K562 (cell line): ENCODE results near the gene C6orf89. TPM values are rescaled to one million over a fixed set of nuclear protein-coding genes. Genes with fewer than 3 reads are reported as not detected.

ENCODE experiments used
- ATAC-seq: fragments of 200-7000 bp; cut with Tn5 transposase; 3 replicates; pipeline ENCODE4 v1.9.1; 2020; ENCODE audit warnings: moderate library complexity
- BruUV-seq: library from RNA; stranded (reverse); fragments of 400-500 nt; replicated peaks from 2 replicates; lab custom pipeline; 2021; lab: Mats Ljungman, UMichigan
- CTCF ChIA-PET: fragments of 300-600 bp; formaldehyde crosslinking; extraction: SDS; loops from one replicate; lab custom pipeline; 2021; ENCODE audit warnings: low intra/inter-chr PET ratio; lab: Yijun Ruan, JAX
- POLR2A ChIA-PET: fragments of 300-600, 350-650 bp; sonication (Branson Sonifier 250); formaldehyde crosslinking; extraction: SDS; loops from one replicate; lab custom pipeline; 2021; ENCODE audit warnings: antibody characterized with exemption, inconsistent platforms; lab: Yijun Ruan, JAX
- DNase-seq, 4 experiments: peaks; one replicate each; pipeline versions ENCODE4 v3.0.0 to v3.0.0-alpha.2; 2011 to 2018; ENCODE audit warnings: low spot score in 3 of 4, mixed read lengths in 3 of 4; ENCODE audit errors: extremely low read depth in 1 of 4
- FAIRE-seq: peaks from 2 replicates; lab custom pipeline; 2011; peaks lifted over from hg19 to GRCh38; lab: Jason Lieb, UNC
- H2AFZ ChIP-seq: 2 replicates; pipeline ENCODE4 v1.6.0; 2011; ENCODE audit warnings: low read depth, low read length, control low read depth, inconsistent platforms
- H3K27ac ChIP-seq: fragments of 200-600 bp; 3 replicates; pipeline ENCODE4 v1.8.0; 2011; ENCODE audit warnings: low read depth, mild to moderate bottlenecking, control low read depth, inconsistent platforms, low read length, moderate library complexity, mixed read lengths; ENCODE audit errors: extremely low read depth
- H3K27me3 ChIP-seq, 2 experiments: fragments of 300-600 bp in 1 of 2; 2 replicates in 1 of 2; 3 replicates in 1 of 2; pipeline versions ENCODE4 v1.6.0 to v1.8.0; 2011; ENCODE audit warnings: inconsistent platforms in 2 of 2, low read length in 2 of 2, mild to moderate bottlenecking in 1 of 2, mixed read lengths in 1 of 2, moderate library complexity in 1 of 2; ENCODE audit not compliant: control insufficient read depth in 2 of 2, insufficient read depth in 2 of 2
- H3K36me3 ChIP-seq: fragments of 300-600 bp; 3 replicates; pipeline ENCODE4 v1.8.0; 2011; ENCODE audit warnings: mild to moderate bottlenecking, low read length, inconsistent platforms; ENCODE audit not compliant: control insufficient read depth, insufficient read depth
- H3K4me1 ChIP-seq, 2 experiments: fragments of 200-600 bp in 1 of 2; replicated peaks in 1 of 2; 2 replicates in 1 of 2; 3 replicates in 1 of 2; pipeline versions ENCODE4 v1.5.1 to v1.8.0; 2011; ENCODE audit warnings: inconsistent platforms in 2 of 2, low read length in 2 of 2, mild to moderate bottlenecking in 1 of 2, mixed read lengths in 1 of 2, moderate library complexity in 1 of 2; ENCODE audit not compliant: control insufficient read depth in 2 of 2, insufficient read depth in 2 of 2
- H3K4me2 ChIP-seq: 2 replicates; pipeline ENCODE4 v1.6.1; 2011; ENCODE audit warnings: low read length, control low read depth, inconsistent platforms, mixed read lengths; ENCODE audit not compliant: insufficient read depth
- H3K4me3 ChIP-seq: fragments of 200-600 bp; sonication (generic), shearing (Covaris generic); 2 replicates; pipeline ENCODE4 v1.5.1; 2016; ENCODE audit warnings: control low read depth, inconsistent platforms
- H3K79me2 ChIP-seq: fragments of 200-600 bp; 3 replicates; pipeline ENCODE4 v1.8.0; 2011; ENCODE audit warnings: low read length, inconsistent platforms; ENCODE audit not compliant: control insufficient read depth, insufficient read depth
- H3K9ac ChIP-seq, 2 experiments: 2 replicates each; pipeline versions ENCODE4 v1.6.0 to v1.6.1; 2011; ENCODE audit warnings: low read depth in 2 of 2, low read length in 2 of 2, control low read depth in 1 of 2, inconsistent platforms in 1 of 2, mild to moderate bottlenecking in 1 of 2, mixed read lengths in 1 of 2; ENCODE audit not compliant: insufficient read depth in 1 of 2
- H3K9me1 ChIP-seq: one replicate; pipeline ENCODE4 v1.6.0; 2011; ENCODE audit warnings: inconsistent platforms, mild to moderate bottlenecking, low read length, moderate library complexity; ENCODE audit not compliant: control insufficient read depth, insufficient read depth
- H3K9me3 ChIP-seq: replicated peaks from 2 replicates; pipeline ENCODE4 v1.5.1; 2011; ENCODE audit warnings: low read depth, low read length, inconsistent platforms; ENCODE audit not compliant: control insufficient read depth, insufficient read depth
- H4K20me1 ChIP-seq: replicated peaks from 2 replicates; pipeline ENCODE4 v1.6.1; 2011; ENCODE audit warnings: low read length, inconsistent platforms, mixed read lengths; ENCODE audit not compliant: control insufficient read depth, insufficient read depth
- GATAD2B ChIP-seq: fragments of 450-650 bp; IDR thresholded peaks from 2 replicates; pipeline ENCODE4 v1.6.1; 2017; ENCODE audit warnings: mild to moderate bottlenecking, borderline replicate concordance
- MGA ChIP-seq: fragments of 450-650 bp; IDR thresholded peaks from 2 replicates; pipeline ENCODE4 v1.6.1; 2016; ENCODE audit warnings: mild to moderate bottlenecking, moderate library complexity
- POLR2AphosphoS2 ChIP-seq: IDR thresholded peaks from 2 replicates; pipeline ENCODE4 v1.6.1; 2012; ENCODE audit warnings: low read length, improper control_type of control experiment
- POLR2H ChIP-seq: IDR thresholded peaks from 2 replicates; pipeline ENCODE4 v1.6.1; 2016; ENCODE audit warnings: missing genetic modification characterization, low read depth, mild to moderate bottlenecking, control low read depth, missing compliant biosample characterization, moderate library complexity
- SMARCA5 ChIP-seq: fragments of 450-650 bp; IDR thresholded peaks from 2 replicates; pipeline ENCODE4 v1.6.1; 2016
- SNIP1 ChIP-seq: fragments of 450-650 bp; IDR thresholded peaks from 2 replicates; pipeline ENCODE4 v1.7.1; 2017; ENCODE audit warnings: low read depth, mild to moderate bottlenecking
- THRAP3 ChIP-seq: fragments of 450-650 bp; IDR thresholded peaks from 2 replicates; pipeline ENCODE4 v1.6.1; 2016; ENCODE audit warnings: mild to moderate bottlenecking, inconsistent platforms, borderline replicate concordance
- TRIM24 ChIP-seq, 2 experiments: fragments of 450-650 bp; IDR thresholded peaks; 2 replicates each; pipeline ENCODE4 v1.6.1; 2016
- ZNF316 ChIP-seq: fragments of 450-650 bp; IDR thresholded peaks from 2 replicates; pipeline ENCODE4 v1.6.1; 2016
- WGBS: fragments of 100-300 bp; shearing (Covaris generic); methylation state at CpG from one replicate; pipeline ENCODE4 v1.1.6; 2016; ENCODE audit warnings: low coverage, mixed read lengths; ENCODE audit not compliant: insufficient coverage; ENCODE audit errors: missing lambda C conversion rate; 5-methylcytosine and 5-hydroxymethylcytosine counted together
- in situ Hi-C: fragments of 300-500 bp; cut with MboI; formaldehyde crosslinking; loops from 4 replicates; pipeline ENCODE4 v1.15.0; 2018; ENCODE audit warnings: inconsistent platforms, mixed read lengths
- intact Hi-C: fragments of 100-400 bp; cut with micrococcal nuclease; formaldehyde crosslinking; loops from 2 replicates; pipeline ENCODE4 v1.14.2; 2022
- polyA plus RNA-seq, 8 experiments: library from polyadenylated mRNA; depleted of rRNA in 4 of 8; stranded (reverse) in 5 of 8; unstranded in 3 of 8; fragments of >200 nt; fragmentation: Nextera tagmentation in 2 of 8; fragmentation: Illumina TruSeq in 1 of 8; extraction: Ambion mirVana in 2 of 8; extraction: Trizol in 1 of 8; gene quantifications; 2 replicates each; pipeline versions ENCODE4 v1.2.1 to v1.2.3, GENCODE V29; 2011 to 2014; ENCODE audit warnings: inconsistent platforms in 1 of 8, missing spikeins in 1 of 8
- total RNA-seq, 7 experiments: library from RNA; depleted of rRNA in 6 of 7; stranded (reverse); fragments of >200 nt in 6 of 7; fragmentation: Illumina TruSeq in 2 of 7; extraction: Trizol in 2 of 7; gene quantifications; 2 replicates each; pipeline versions ENCODE4 v1.2.1 to v1.2.3, GENCODE V29; 2011 to 2021; ENCODE audit warnings: low replicate concordance in 1 of 7

The C6orf89 gene
- total and polyA plus RNA-seq, 9 of the 15 experiments (the other 6 are each of a cell fraction or from before 2014, with no cell fraction given): 35.2 to 111 (median 58.5) TPM

- DNase-seq (no peak), ATAC-seq (no peak), FAIRE-seq (no peak)
- Histone ChIP-seq H4K20me1 (no peaks in the 10 kb centered on the region), H3K27ac (no peak overlapping the region; the same call in 2 of the 3 replicates), H3K4me1 (peaks cover 0 to 25% of the 10 kb centered on the region in 2 experiments; a peak in 2 of 5 replicates), H2AFZ (no peak overlapping the region), H3K4me2 (peak overlapping the region; percentile 99), H3K9me3 (no peaks in the 10 kb centered on the region), H3K27me3 (no peaks in the 10 kb centered on the region), H3K9me1 (no peaks in the 10 kb centered on the region), H3K79me2 (peaks cover 62% of the 10 kb centered on the region), H3K4me3 (peak overlapping the region; percentile 76; the same call in 1 of the 2 replicates), H3K9ac (peak overlapping the region in 1 of 2 experiments; percentile 100; a peak in 2 of 4 replicates), H3K36me3 (peaks cover 51% of the 10 kb centered on the region)
- in situ Hi-C loops (no loop called here), intact Hi-C loops (no loop called here)
- ChIA-PET CTCF (no interaction called here), POLR2A (interaction anchor here (0.6 to 7.8 kb wide), 10 partner anchors 9 to 906 kb away, joined by 3 to 80 read pairs (median 6); partner anchors contain the start of genes C6orf89 and MTCH1)
- BruUV-seq: no TSS peak
- 88% methylated on average over 1 of the region's 1 CpG for WGBS
- 0 out of 4 replicates have a peak, but pooled peaks of 1 of the 2 experiments have one; percentile 2 for TF ChIP-seq TRIM24 (IDR thresholded peaks at IDR 0.05)
- 0 out of 2 replicates have a peak, but pooled peaks have one; percentile 57 for TF ChIP-seq GATAD2B
- TF ChIP-seq SNIP1: no peak
- no peak for TF ChIP-seq POLR2AphosphoS2
- TF ChIP-seq MGA: 0 out of 2 replicates have a peak, but pooled peaks have one; percentile 8
- no peak for TF ChIP-seq SMARCA5
- 0 out of 2 replicates have a peak, but pooled peaks have one; percentile 74 for TF ChIP-seq THRAP3
- TF ChIP-seq POLR2H (tag): 0 out of 2 replicates have a peak, but pooled peaks have one; percentile 10
- peak; percentile 71 for TF ChIP-seq ZNF316
Observed at GRCh38 chr6:36873115-36873514, 12.6 kb upstream of the C6orf89 start.
